H1 (cell line): ENCODE data around the gene ARPP21. TPM values are rescaled to one million over a fixed set of nuclear protein-coding genes. Genes with fewer than 3 reads are reported as not detected.

ENCODE experiments used
- CTCF ChIA-PET: fragments of 300-600 bp; sonication (Branson Sonifier 250); formaldehyde crosslinking; loops from one replicate; lab custom pipeline; 2021; ENCODE audit not compliant: partially characterized antibody; lab: Charles Lee
- POLR2A ChIA-PET: fragments of 300-600 bp; sonication (Branson Sonifier 250); formaldehyde crosslinking; loops from one replicate; lab custom pipeline; 2021; ENCODE audit warnings: inconsistent platforms; ENCODE audit not compliant: partially characterized antibody; lab: Charles Lee
- DNase-seq, 2 experiments: peaks; one replicate each; pipeline versions ENCODE4 v3.0.0 to v3.0.0-alpha.2; 2010 to 2022; ENCODE audit warnings: low spot score in 2 of 2, low read depth in 1 of 2, mixed read lengths in 1 of 2
- FAIRE-seq: peaks from 2 replicates; lab custom pipeline; 2011; peaks lifted over from hg19 to GRCh38; lab: Jason Lieb, UNC
- H2AFZ ChIP-seq: 2 replicates; pipeline ENCODE4 v1.8.1; 2012; ENCODE audit warnings: low read length, inconsistent platforms
- H2AK5ac ChIP-seq: 2 replicates; pipeline ENCODE4 v1.6.1; 2013; ENCODE audit warnings: low read depth, low read length
- H2BK120ac ChIP-seq: replicated peaks from 2 replicates; pipeline ENCODE3; 2013; ENCODE audit warnings: low read depth, low read length, inconsistent platforms
- H2BK12ac ChIP-seq: 2 replicates; pipeline ENCODE4 v1.6.1; 2013; ENCODE audit warnings: low read depth, low read length
- H2BK15ac ChIP-seq: 2 replicates; pipeline ENCODE4 v1.6.1; 2013; ENCODE audit warnings: low read length
- H2BK20ac ChIP-seq: 2 replicates; pipeline ENCODE4 v1.6.1; 2013; ENCODE audit warnings: low read length
- H2BK5ac ChIP-seq: 2 replicates; pipeline ENCODE4 v1.6.1; 2013; ENCODE audit warnings: low read depth, low read length
- H3K14ac ChIP-seq: 2 replicates; pipeline ENCODE4 v1.6.1; 2013; ENCODE audit warnings: inconsistent platforms; ENCODE audit not compliant: insufficient read length
- H3K18ac ChIP-seq: 2 replicates; pipeline ENCODE4 v1.6.1; 2013; ENCODE audit warnings: low read length; ENCODE audit errors: extremely low read depth
- H3K23ac ChIP-seq: 2 replicates; pipeline ENCODE4 v1.6.1; 2013; ENCODE audit warnings: inconsistent platforms; ENCODE audit not compliant: insufficient read length
- H3K23me2 ChIP-seq: 2 replicates; pipeline ENCODE4 v1.6.1; 2013; ENCODE audit warnings: low read depth, low read length
- H3K27ac ChIP-seq: 2 replicates; pipeline ENCODE4 v1.6.1; 2011; ENCODE audit warnings: low read depth, low read length, inconsistent platforms
- H3K27me3 ChIP-seq, 4 experiments: replicated peaks in 1 of 4; 1 replicate in 1 of 4; 2 replicates in 3 of 4; pipeline versions ENCODE4 v1.6.1 to v1.8.1; 2011 to 2013; ENCODE audit warnings: low read length in 3 of 4, mild to moderate bottlenecking in 3 of 4, inconsistent platforms in 2 of 4, mixed read lengths in 2 of 4, moderate library complexity in 1 of 4; ENCODE audit not compliant: control insufficient read depth in 3 of 4, insufficient read depth in 3 of 4; ENCODE audit errors: extremely low read depth in 1 of 4
- H3K36me3 ChIP-seq, 4 experiments: 2 replicates each; pipeline versions ENCODE4 v1.6.1 to v1.8.1; 2011 to 2013; ENCODE audit warnings: mild to moderate bottlenecking in 4 of 4, low read length in 3 of 4, moderate library complexity in 2 of 4, control low read depth in 1 of 4, inconsistent platforms in 1 of 4; ENCODE audit not compliant: insufficient read depth in 4 of 4, control insufficient read depth in 2 of 4
- H3K4ac ChIP-seq: replicated peaks from 2 replicates; pipeline ENCODE3; 2013; ENCODE audit warnings: low read length, low read depth, mixed read lengths, inconsistent platforms; ENCODE audit not compliant: insufficient read length
- H3K4me1 ChIP-seq, 4 experiments: replicated peaks in 1 of 4; 1 replicate in 1 of 4; 2 replicates in 3 of 4; pipeline versions ENCODE4 v1.6.1 to v1.8.1; 2011 to 2013; ENCODE audit warnings: low read length in 3 of 4, inconsistent platforms in 2 of 4, mixed read lengths in 1 of 4; ENCODE audit not compliant: insufficient read depth in 4 of 4, control insufficient read depth in 3 of 4
- H3K4me2 ChIP-seq, 2 experiments: 2 replicates each; pipeline versions ENCODE4 v1.6.1 to v1.8.1; 2011 to 2013; ENCODE audit warnings: low read depth in 2 of 2, low read length in 2 of 2, control low read depth in 1 of 2, inconsistent platforms in 1 of 2, mild to moderate bottlenecking in 1 of 2; ENCODE audit not compliant: insufficient read depth in 1 of 2
- H3K4me3 ChIP-seq, 4 experiments: fragments of 200-600, 300-600 bp in 1 of 4; sonication (generic), shearing (Covaris generic), sonication (Bioruptor Twin) in 1 of 4; 2 replicates each; pipeline versions ENCODE4 v1.5.1 to v1.8.1; 2011 to 2016; ENCODE audit warnings: low read length in 4 of 4, low read depth in 3 of 4, control low read depth in 2 of 4, inconsistent platforms in 2 of 4, mild to moderate bottlenecking in 2 of 4, mixed read lengths in 1 of 4, moderate library complexity in 1 of 4; ENCODE audit not compliant: insufficient read depth in 2 of 4; ENCODE audit errors: extremely low read depth in 1 of 4
- H3K56ac ChIP-seq: replicated peaks from 2 replicates; pipeline ENCODE3; 2013; ENCODE audit warnings: low read depth, mild to moderate bottlenecking, mixed read lengths, low read length, inconsistent platforms; ENCODE audit not compliant: insufficient read length
- H3K79me1 ChIP-seq: 2 replicates; pipeline ENCODE4 v1.6.1; 2013; ENCODE audit warnings: low read depth, low read length, control low read depth
- H3K79me2 ChIP-seq, 2 experiments: 2 replicates each; pipeline versions ENCODE4 v1.6.1 to v1.8.1; 2012 to 2013; ENCODE audit warnings: low read length in 2 of 2, mild to moderate bottlenecking in 2 of 2, inconsistent platforms in 1 of 2; ENCODE audit not compliant: insufficient read depth in 2 of 2, control insufficient read depth in 1 of 2
- H3K9ac ChIP-seq, 4 experiments: replicated peaks in 1 of 4; 1 replicate in 1 of 4; 2 replicates in 3 of 4; pipeline versions ENCODE4 v1.6.1 to v1.8.1; 2011 to 2013; ENCODE audit warnings: low read depth in 3 of 4, low read length in 3 of 4, control low read depth in 2 of 4, mild to moderate bottlenecking in 2 of 4, moderate library complexity in 2 of 4, inconsistent platforms in 1 of 4; ENCODE audit errors: extremely low read depth in 1 of 4
- H3K9me3 ChIP-seq, 2 experiments: 2 replicates each; pipeline versions ENCODE4 v1.6.1 to v1.8.1; 2012 to 2013; ENCODE audit warnings: mild to moderate bottlenecking in 2 of 2, moderate library complexity in 2 of 2, control low read depth in 1 of 2, inconsistent platforms in 1 of 2, low read depth in 1 of 2, low read length in 1 of 2, mixed read lengths in 1 of 2; ENCODE audit not compliant: insufficient read depth in 2 of 2
- H4K20me1 ChIP-seq, 2 experiments: replicated peaks in 1 of 2; 2 replicates each; pipeline versions ENCODE3 to v1.8.1; 2011 to 2013; ENCODE audit warnings: inconsistent platforms in 2 of 2, low read length in 2 of 2, mild to moderate bottlenecking in 1 of 2; ENCODE audit not compliant: insufficient read depth in 2 of 2, control insufficient read depth in 1 of 2
- H4K5ac ChIP-seq: 2 replicates; pipeline ENCODE4 v1.6.1; 2013; ENCODE audit warnings: low read length, low read depth, mixed read lengths, inconsistent platforms; ENCODE audit not compliant: insufficient read length
- H4K8ac ChIP-seq: 2 replicates; pipeline ENCODE4 v1.8.0; 2013; ENCODE audit warnings: mild to moderate bottlenecking, moderate library complexity, low read length, inconsistent platforms; ENCODE audit not compliant: insufficient read depth; ENCODE audit errors: extremely low read depth
- H4K91ac ChIP-seq: replicated peaks from 2 replicates; pipeline ENCODE3; 2013; ENCODE audit warnings: low read length, mixed read lengths, inconsistent platforms; ENCODE audit not compliant: insufficient read length
- BACH1 ChIP-seq: IDR thresholded peaks from 2 replicates; pipeline ENCODE4 v1.6.1; 2012; ENCODE audit warnings: low read length, improper control_type of control experiment
- CBX8 ChIP-seq: fragments of 300-800, 300-1000 bp; sonication (generic); IDR thresholded peaks from 2 replicates; pipeline ENCODE4 v1.7.1; 2016; ENCODE audit warnings: low read depth, low read length, borderline replicate concordance
- CHD2 ChIP-seq: IDR thresholded peaks from 2 replicates; pipeline ENCODE4 v1.6.1; 2012; ENCODE audit warnings: low read length, improper control_type of control experiment
- CREB1 ChIP-seq: IDR thresholded peaks from 2 replicates; pipeline ENCODE4 v1.6.1; 2012; ENCODE audit warnings: inconsistent platforms
- CTCF ChIP-seq, 3 experiments: IDR thresholded peaks; 1 replicate in 2 of 3; 2 replicates in 1 of 3; pipeline versions ENCODE4 v1.5.1 to v1.6.1; 2011; ENCODE audit warnings: low read length in 3 of 3, mild to moderate bottlenecking in 3 of 3, inconsistent platforms in 2 of 3, low read depth in 1 of 3, moderate library complexity in 1 of 3; ENCODE audit not compliant: insufficient read depth in 1 of 3; ENCODE audit errors: control extremely low read depth in 1 of 3
- E2F6 ChIP-seq: IDR thresholded peaks from 2 replicates; pipeline ENCODE4 v1.6.1; 2012; ENCODE audit warnings: inconsistent platforms
- HDAC2 ChIP-seq, 2 experiments: fragments of 300-600 bp in 1 of 2; sonication (generic) in 1 of 2; IDR thresholded peaks; 2 replicates each; pipeline ENCODE4 v1.6.1; 2011 to 2012; ENCODE audit warnings: low read depth in 2 of 2, low read length in 2 of 2, mild to moderate bottlenecking in 2 of 2, moderate library complexity in 2 of 2, borderline replicate concordance in 1 of 2, inconsistent platforms in 1 of 2
- KDM4A ChIP-seq: IDR thresholded peaks from one replicate; pipeline ENCODE4 v1.7.1; 2012; ENCODE audit warnings: low read depth, mild to moderate bottlenecking, moderate library complexity, low read length, inconsistent platforms; ENCODE audit not compliant: severe bottlenecking
- POLR2AphosphoS5 ChIP-seq: IDR thresholded peaks from 2 replicates; pipeline ENCODE4 v1.6.1; 2011; ENCODE audit warnings: low read depth, low read length
- SP2 ChIP-seq: IDR thresholded peaks from 2 replicates; pipeline ENCODE4 v1.6.1; 2012; ENCODE audit warnings: mild to moderate bottlenecking, low read length, inconsistent platforms
- SP4 ChIP-seq: IDR thresholded peaks from 2 replicates; pipeline ENCODE4 v1.6.1; 2012; ENCODE audit warnings: low read length, inconsistent platforms
- SRF ChIP-seq: IDR thresholded peaks from 2 replicates; pipeline ENCODE4 v1.6.1; 2011; ENCODE audit warnings: mild to moderate bottlenecking, low read depth, low read length, moderate library complexity
- WGBS, 2 experiments: shearing (Covaris generic) in 1 of 2; methylation state at CpG; one replicate each; pipeline versions ENCODE4 v1.1.6 to v1.1.7; 2013 to 2015; ENCODE audit warnings: low lambda C conversion rate in 2 of 2, mixed read lengths in 2 of 2, inconsistent platforms in 1 of 2, low coverage in 1 of 2, missing lambda C conversion rate in 1 of 2; ENCODE audit not compliant: insufficient replicate concordance in 2 of 2, insufficient coverage in 1 of 2, insufficient read length in 1 of 2; ENCODE audit errors: extremely low coverage in 1 of 2, missing lambda C conversion rate in 1 of 2; 5-methylcytosine and 5-hydroxymethylcytosine counted together
- polyA plus RNA-seq, 7 experiments: library from polyadenylated mRNA; depleted of rRNA in 3 of 7; stranded (reverse) in 5 of 7; unstranded in 2 of 7; fragments of >200 nt in 5 of 7; fragments of 200-250 nt in 2 of 7; gene quantifications; 1 replicate in 5 of 7; 2 replicates in 1 of 7; 4 replicates in 1 of 7; pipeline versions ENCODE4 v1.2.1 to v1.2.3, GENCODE V29; 2011 to 2013; ENCODE audit warnings: missing spikeins in 2 of 7, mixed read lengths in 2 of 7
- total RNA-seq: library from RNA; stranded (reverse); fragmentation: NEBNext Ultra II Directional; extraction: Animal tissue kit (Norgen Biotek cat#: 25700); gene quantifications from 2 replicates; pipeline ENCODE4 v1.2.1, GENCODE V29; 2021

The ARPP21 gene
- total and polyA plus RNA-seq, 2 of the 8 experiments (the other 6 are each of a cell fraction or from before 2014, with no cell fraction given), result not detected

GRCh38 chr3:35644451-35644850 is 5.1 kb downstream of the ARPP21 start:
- Histone ChIP-seq H2BK120ac (no peak overlapping the region), H4K20me1 (peaks cover 0 to 3% of the 10 kb centered on the region in 2 experiments), H3K9me3 (no peaks in the 10 kb centered on the region), H3K9ac (no peak overlapping the region), H4K5ac (no peak overlapping the region), H4K8ac (no peak overlapping the region), H2AK5ac (no peak overlapping the region), H3K79me1 (no peaks in the 10 kb centered on the region), H3K4me1 (peaks cover 0 to 3% (median 2%) of the 10 kb centered on the region in 4 experiments; a peak in 5 of 7 replicates), H2AFZ (no peak overlapping the region), H3K27ac (no peak overlapping the region), H2BK20ac (no peak overlapping the region), H3K4ac (no peak overlapping the region), H2BK15ac (no peak overlapping the region), H3K36me3 (no peaks in the 10 kb centered on the region), H3K18ac (no peak overlapping the region), H2BK5ac (no peak overlapping the region), H2BK12ac (no peak overlapping the region), H3K14ac (no peak overlapping the region), H3K56ac (no peak overlapping the region), H3K4me3 (no peak overlapping the region), H3K4me2 (no peak overlapping the region), H3K23me2 (peaks cover 5% of the 10 kb centered on the region; the same call in 1 of the 2 replicates), H4K91ac (no peak overlapping the region), H3K27me3 (peaks cover 7 to 18% (median 15%) of the 10 kb centered on the region in 4 experiments), H3K23ac (no peak overlapping the region), H3K79me2 (no peaks in the 10 kb centered on the region)
- TF ChIP-seq SP4, result no peak
- TF ChIP-seq CREB1, result no peak
- TF ChIP-seq HDAC2 (IDR thresholded peaks at IDR 0.05; ENCODE audit: borderline replicate concordance in 1 of 2, low read depth in 2 of 2, low read length in 2 of 2), result no peak
- TF ChIP-seq CBX8, result no peak
- no peak for TF ChIP-seq BACH1
- no peak for TF ChIP-seq E2F6
- no peak for TF ChIP-seq SP2
- no peak for TF ChIP-seq POLR2AphosphoS5
- no peak for TF ChIP-seq SRF
- no peak for TF ChIP-seq CTCF (IDR thresholded peaks at IDR 0.05; ENCODE audit: control extremely low read depth in 1 of 3, insufficient read depth in 1 of 3, low read depth in 1 of 3, low read length in 3 of 3)
- no peak for TF ChIP-seq KDM4A
- TF ChIP-seq CHD2, result no peak
- WGBS, 2 experiments, result 99% methylated on average over 2 of the region's 2 CpGs; no CpG with 5 or more reads in 1 of the 2 experiments
- ChIA-PET POLR2A (no interaction called here), CTCF (interaction anchor here (1.5 kb wide), 1 partner anchor 8 kb away, joined by 3 read pairs; no protein-coding TSS in a partner anchor)
- FAIRE-seq (no peak), DNase-seq (no peak)
